ENCODE data around the gene NAV3. TPM values are rescaled to one million over a fixed set of nuclear protein-coding genes. Genes with fewer than 3 reads are reported as not detected.

The NAV3 gene
- total and polyA plus RNA-seq, 9 of the 15 experiments (the other 6 are each of a cell fraction or from before 2014, with no cell fraction given): 0.04 TPM; not detected in 8

GRCh38 chr12:78226763-78227162, 396.1 kb downstream of the NAV3 start:
- no peak overlapping the region for H3K27ac ChIP-seq (ENCODE audit: extremely low read depth, low read depth, low read length)
- no peak overlapping the region for H3K9ac ChIP-seq (ENCODE audit: insufficient read depth in 1 of 2, low read depth in 2 of 2, low read length in 2 of 2)
- BruUV-seq (replicated peaks): no TSS peak
- 0% methylated on average over 6 of the region's 6 CpGs for WGBS (ENCODE audit: insufficient coverage, low coverage, missing lambda C conversion rate)
- no peak overlapping the region for H3K4me3 ChIP-seq
- no peak overlapping the region for H3K4me2 ChIP-seq (ENCODE audit: insufficient read depth, low read length)
- intact Hi-C loops (cut with micrococcal nuclease) (no loop called here), in situ Hi-C loops (cut with MboI) (no loop called here)
- H3K9me3 ChIP-seq (replicated peaks; ENCODE audit: control insufficient read depth, insufficient read depth, low read depth, low read length): no peaks in the 10 kb centered on the region
- DNase-seq (ENCODE audit: extremely low read depth in 1 of 4, low spot score in 3 of 4) (no peak), FAIRE-seq (no peak), ATAC-seq (no peak)
- H3K36me3 ChIP-seq (ENCODE audit: control insufficient read depth, insufficient read depth, low read length): no peaks in the 10 kb centered on the region
- H3K79me2 ChIP-seq (ENCODE audit: control insufficient read depth, insufficient read depth, low read length): no peaks in the 10 kb centered on the region
- TF ChIP-seq TAF1 (IDR thresholded peaks at IDR 0.05; ENCODE audit: control insufficient read depth, extremely low read depth, insufficient read depth, low read length, severe bottlenecking): no peak
- no peak for TF ChIP-seq FIP1L1 (IDR thresholded peaks at IDR 0.05; ENCODE audit: low read depth, low read length, poor library complexity, severe bottlenecking)
- no peak for TF ChIP-seq TCF7L2 (IDR thresholded peaks at IDR 0.05; ENCODE audit: low read depth, low read length)
- TF ChIP-seq NFATC3 (IDR thresholded peaks at IDR 0.05): no peak
- no peak for TF ChIP-seq ZNF324 (CRISPR knock-in tag; IDR thresholded peaks at IDR 0.05)
- no peak for TF ChIP-seq ZNF398 (CRISPR knock-in tag; IDR thresholded peaks at IDR 0.05)
- no peaks in the 10 kb centered on the region for H3K27me3 ChIP-seq (ENCODE audit: control insufficient read depth in 2 of 2, insufficient read depth in 2 of 2, low read length in 2 of 2)
- H3K4me1 ChIP-seq (replicated peaks in 1 of 2; ENCODE audit: control insufficient read depth in 2 of 2, insufficient read depth in 2 of 2, low read length in 2 of 2): no peaks in the 10 kb centered on the region
- ChIA-PET POLR2A (no interaction called here), CTCF (ENCODE audit: low intra/inter-chr PET ratio) (no interaction called here)
- H3K9me1 ChIP-seq (ENCODE audit: control insufficient read depth, insufficient read depth, low read length): no peaks in the 10 kb centered on the region
- no peak overlapping the region for H2AFZ ChIP-seq (ENCODE audit: low read depth, low read length)
- H4K20me1 ChIP-seq (replicated peaks; ENCODE audit: control insufficient read depth, insufficient read depth, low read length): no peaks in the 10 kb centered on the region
